GM18526 (cell line): Measurements from ENCODE around the gene HDAC9.

Experiments
- POLR2A ChIP-seq: IDR thresholded peaks from 3 replicates; pipeline ENCODE4 v1.6.1; 2011; ENCODE audit not compliant: insufficient read length; ENCODE audit errors: extremely low read depth

HDAC9 gene

GRCh38 chr7:18637516-18637915 lies 142.0 kb downstream of the HDAC9 start:
- no peak for TF ChIP-seq POLR2A

GRCh38 chr7:18638594-18639452 lies 143.3 kb downstream of the HDAC9 start:
- TF ChIP-seq POLR2A: no peak

GRCh38 chr7:18639711-18640110 lies 144.2 kb downstream of the HDAC9 start:
- TF ChIP-seq POLR2A: no peak

GRCh38 chr7:18644981-18645380 lies 149.4 kb downstream of the HDAC9 start:
- no peak for TF ChIP-seq POLR2A

- no peak for TF ChIP-seq POLR2A
These were observed 152.0 kb downstream of the HDAC9 start for GRCh38 chr7:18647582-18647981.

GRCh38 chr7:18648849-18649758 lies 153.6 kb downstream of the HDAC9 start:
- TF ChIP-seq POLR2A: no peak

- TF ChIP-seq POLR2A: no peak
These were observed 158.0 kb downstream of the HDAC9 start for GRCh38 chr7:18653381-18654155.

GRCh38 chr7:18654709-18655108 lies 159.2 kb downstream of the HDAC9 start:
- TF ChIP-seq POLR2A: no peak

- no peak for TF ChIP-seq POLR2A
These were observed 160.0 kb downstream of the HDAC9 start for GRCh38 chr7:18655506-18655905.

GRCh38 chr7:18655912-18656311 lies 160.4 kb downstream of the HDAC9 start:
- no peak for TF ChIP-seq POLR2A

- TF ChIP-seq POLR2A: no peak
These were observed 160.8 kb downstream of the HDAC9 start for GRCh38 chr7:18656362-18656761.

- no peak for TF ChIP-seq POLR2A
These were observed 164.2 kb downstream of the HDAC9 start for GRCh38 chr7:18659746-18660145.

GRCh38 chr7:18663321-18663720 lies 167.8 kb downstream of the HDAC9 start:
- no peak for TF ChIP-seq POLR2A

GRCh38 chr7:18666107-18666728 lies 170.7 kb downstream of the HDAC9 start:
- TF ChIP-seq POLR2A: no peak

- no peak for TF ChIP-seq POLR2A
These were observed 171.9 kb downstream of the HDAC9 start for GRCh38 chr7:18667466-18667865.
